Stimulated activated CD8-positive, alpha-beta memory T cell treated with anti-CD3 and anti-CD28 coated beads, Interleukin-7, amount 100 ng/mL, for 24 hours (primary cell): Measurements from ENCODE around the gene IPO8.
"Not testable (repeated sequence)": the region's sequence is repeated elsewhere in the genome, so short reads cannot be mapped to it uniquely, and the experiment has no call there.

Source experiments
- DNase-seq: peaks from one replicate; pipeline ENCODE4 v3.0.0-alpha.2; 2020; ENCODE audit warnings: low read depth

Gene IPO8

GRCh38 chr12:30603129-30603528, 92.5 kb downstream of the IPO8 start:
- no peak for DNase-seq

GRCh38 chr12:30602678-30603077, 93.0 kb downstream of the IPO8 start:
- no peak for DNase-seq

DNA sequence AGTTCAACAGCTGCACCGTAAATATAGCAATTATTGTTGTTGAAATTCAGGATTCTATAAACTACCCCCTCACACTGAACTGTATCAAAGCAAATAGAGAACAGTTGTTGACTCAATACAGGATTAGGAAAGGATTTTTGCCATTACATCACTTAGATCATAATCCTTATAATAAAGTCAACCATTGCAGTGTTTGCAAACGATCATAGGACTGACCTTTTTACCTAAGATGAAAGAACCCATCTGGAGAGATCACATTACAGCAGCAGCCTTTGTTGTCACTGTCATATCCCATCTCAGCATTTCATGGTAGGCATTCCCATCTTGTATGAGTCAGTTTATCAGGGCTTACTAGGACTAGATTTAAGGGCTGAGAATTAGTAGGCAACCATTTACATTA, 96.1 kb downstream of the IPO8 start:
- DNase-seq: no peak

- no peak for DNase-seq
These were observed 96.8 kb downstream of the IPO8 start for GRCh38 chr12:30598889-30599288.

DNA sequence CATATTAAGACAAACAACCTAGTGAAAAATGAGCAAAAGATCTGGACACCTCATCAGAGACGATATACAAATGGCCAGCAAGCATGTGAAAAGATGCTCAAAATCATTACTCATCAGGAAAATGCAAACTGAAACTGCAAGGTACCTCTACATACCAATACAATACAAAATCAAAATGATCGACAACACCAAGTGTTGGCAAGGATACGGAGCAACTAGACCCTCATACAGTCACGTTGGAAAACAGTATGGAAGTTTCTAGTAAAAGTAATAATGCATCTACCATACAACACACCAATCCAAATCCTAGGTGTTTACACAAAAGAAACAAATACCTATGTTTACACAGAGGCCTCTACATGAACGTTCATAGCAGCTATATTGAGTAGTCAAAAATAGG, 99.9 kb downstream of the IPO8 start:
- no peak for DNase-seq

DNA sequence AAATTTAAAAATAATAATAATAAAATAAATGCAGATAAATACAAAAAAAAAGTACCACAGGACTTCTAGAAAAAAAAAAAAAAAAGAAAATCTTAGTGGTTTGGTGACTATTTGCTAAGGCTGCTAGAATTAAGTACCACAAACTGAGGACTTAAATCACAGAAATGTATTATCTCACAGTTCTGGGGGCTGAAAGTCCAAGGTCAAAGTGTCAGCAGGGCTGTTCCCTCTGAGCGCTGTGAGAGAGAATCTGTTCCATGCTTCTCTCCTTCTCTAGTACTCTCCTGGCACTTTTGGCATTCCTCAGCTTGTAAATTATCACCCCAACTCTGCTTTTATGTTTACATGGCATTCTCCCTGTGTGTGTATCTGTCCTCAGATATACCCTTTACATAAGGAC, 101.2 kb downstream of the IPO8 start:
- DNase-seq: no peak

- not testable (repeated sequence) for DNase-seq
These were observed 107.1 kb downstream of the IPO8 start for GRCh38 chr12:30588572-30588971.

DNA sequence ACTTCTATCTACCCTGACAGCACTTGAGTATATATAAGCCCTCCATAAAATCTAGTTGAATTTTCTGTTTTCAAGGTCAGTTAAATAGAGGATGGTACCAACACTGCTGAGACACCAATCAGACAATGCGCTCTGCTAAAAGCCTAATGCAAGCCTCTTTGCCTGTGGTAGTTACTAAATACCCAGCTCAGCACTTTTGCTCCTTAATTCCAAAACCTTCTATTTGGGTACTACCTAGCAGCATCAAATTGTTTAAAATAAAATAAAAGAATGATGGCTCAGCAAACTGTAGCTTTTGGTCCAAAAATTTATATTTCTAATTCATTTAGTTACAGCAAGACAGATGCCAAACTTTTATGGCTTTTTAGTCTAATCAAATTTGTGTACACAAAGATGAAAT, 107.9 kb downstream of the IPO8 start:
- DNase-seq: no peak

DNA sequence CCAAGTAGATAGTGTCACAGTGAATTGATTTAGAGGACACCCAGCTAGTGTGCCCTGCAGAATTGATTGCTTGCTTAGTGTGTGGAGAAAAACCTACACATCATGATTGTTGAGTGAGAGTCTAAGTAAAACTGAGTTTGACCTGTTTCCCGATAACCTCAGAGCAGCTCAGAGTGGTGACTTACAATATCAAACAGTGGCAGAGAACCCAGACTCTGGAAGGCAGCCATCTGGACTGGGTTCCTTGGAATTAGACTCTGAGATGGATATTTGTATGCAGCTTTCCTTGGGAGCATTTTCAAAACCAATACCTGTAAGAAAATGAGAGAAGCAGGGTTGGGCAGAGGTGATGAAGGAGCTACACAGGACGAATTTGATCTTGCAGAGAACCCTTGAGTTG, 109.8 kb downstream of the IPO8 start:
- DNase-seq: no peak

- no peak for DNase-seq
These were observed 112.7 kb downstream of the IPO8 start for GRCh38 chr12:30582943-30583342.

DNA sequence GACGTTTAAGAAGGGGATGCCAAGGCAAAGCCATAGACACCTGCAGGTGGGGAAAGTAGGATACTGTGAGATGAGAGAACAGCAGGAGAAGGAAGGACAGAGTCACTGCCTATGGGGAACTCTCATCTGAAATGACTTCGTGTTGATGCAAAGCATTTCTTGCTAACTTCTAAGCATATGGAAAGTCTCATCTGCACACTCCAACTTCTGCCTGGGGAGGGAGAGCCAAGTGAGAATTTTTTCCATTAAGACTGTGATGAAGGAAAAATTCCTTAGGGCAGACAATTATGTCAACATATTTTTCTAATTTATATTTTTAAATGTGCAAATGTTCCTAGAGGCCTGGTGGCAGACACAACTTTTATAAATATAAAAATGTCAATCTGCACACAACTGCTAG, 115.3 kb downstream of the IPO8 start:
- DNase-seq: no peak
